Hematopoietic multipotent progenitor cell treated with erythropoietin and hydrocortisone succinate and interleukin-3 and kit ligand, for 8 days (in vitro differentiated cells): ENCODE data around the gene GALNT7.

Experiments
- DNase-seq: peaks from one replicate; pipeline ENCODE4 v3.0.0-alpha.2; 2015

Gene GALNT7

GRCh38 chr4:173267711-173268110 is 99.1 kb downstream of the GALNT7 start:
- DNase-seq = no peak

GRCh38 chr4:173269280-173269679 is 100.7 kb downstream of the GALNT7 start:
- DNase-seq = no peak

GRCh38 chr4:173270312-173271027 is 101.9 kb downstream of the GALNT7 start:
- DNase-seq = no peak

DNA sequence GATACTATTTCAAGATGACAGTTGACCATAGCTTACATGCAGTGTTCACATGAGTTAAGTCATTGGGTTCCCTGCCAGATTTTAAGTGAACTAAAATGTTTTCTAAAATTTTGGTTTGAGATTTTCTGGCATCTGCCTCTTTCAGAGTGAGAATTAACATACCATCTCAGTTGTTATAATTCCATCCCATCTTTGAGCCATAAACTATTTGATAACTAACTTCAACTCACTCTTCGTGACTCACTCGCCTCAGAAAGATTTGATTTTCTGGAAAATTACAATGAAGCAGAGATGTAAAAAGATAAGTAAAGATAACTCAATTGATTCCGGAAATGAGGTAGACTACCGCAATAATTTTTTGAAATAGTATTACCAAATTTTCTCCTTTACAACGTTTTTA is 103.7 kb downstream of the GALNT7 start:
- DNase-seq = no peak

DNA sequence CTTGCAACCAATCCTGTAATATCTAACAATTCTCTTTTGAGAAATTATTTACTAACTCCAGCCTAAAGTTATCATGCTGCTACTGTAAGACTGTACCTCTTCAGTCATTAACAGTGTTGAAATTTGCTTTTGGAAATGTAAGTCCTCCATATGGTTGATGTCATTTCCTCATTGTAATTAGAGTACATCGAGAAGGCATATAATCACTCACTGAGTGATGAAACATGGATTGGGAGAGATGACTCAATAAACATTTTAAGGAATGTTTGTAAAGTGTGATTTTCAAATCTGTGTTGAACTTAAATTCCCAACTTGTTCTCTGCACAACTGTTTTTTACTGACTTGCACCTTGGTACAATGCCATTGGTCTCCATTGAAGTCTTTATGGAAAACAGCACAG is 104.4 kb downstream of the GALNT7 start:
- DNase-seq = no peak

DNA sequence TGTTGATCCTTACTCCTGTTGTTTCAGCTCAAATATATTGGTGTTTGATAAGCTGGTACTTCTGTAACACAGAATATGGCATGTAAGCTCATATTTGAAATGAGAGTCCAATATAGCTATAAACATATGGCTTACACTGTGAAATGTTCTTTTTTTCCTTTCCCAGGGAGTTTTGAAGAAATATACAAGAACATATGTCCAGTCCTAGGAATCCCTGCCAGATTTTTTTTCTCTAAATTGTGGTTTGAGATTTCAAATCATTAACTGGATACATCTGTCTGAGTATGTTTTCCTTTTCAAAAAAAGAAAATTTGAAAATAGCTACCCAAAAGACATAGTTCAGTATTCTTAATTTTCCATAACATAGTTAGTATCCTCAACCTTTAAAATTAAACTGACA is 105.3 kb downstream of the GALNT7 start:
- DNase-seq = no peak

DNA sequence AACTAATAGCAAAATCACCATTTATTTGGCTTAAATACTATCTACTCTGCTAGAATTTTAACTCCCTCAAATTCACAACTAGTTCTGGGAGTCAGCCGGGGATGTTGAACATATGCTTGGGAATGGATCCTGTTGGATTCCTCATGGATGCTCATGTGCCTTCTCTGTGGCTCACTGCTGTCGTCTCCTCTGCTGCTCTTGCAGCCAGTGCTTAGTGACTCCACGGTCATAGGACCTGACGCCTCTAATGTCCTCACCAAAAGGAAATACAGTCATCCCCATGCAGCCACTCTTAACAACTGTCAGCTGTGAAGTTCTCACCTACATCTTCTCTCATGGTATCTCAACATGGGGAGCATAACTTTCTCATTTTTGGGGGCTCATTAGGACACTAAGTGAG is 106.1 kb downstream of the GALNT7 start:
- DNase-seq = no peak

GRCh38 chr4:173275150-173275549 is 106.5 kb downstream of the GALNT7 start:
- DNase-seq = no peak

GRCh38 chr4:173277340-173277739 is 108.7 kb downstream of the GALNT7 start:
- no peak for DNase-seq

DNA sequence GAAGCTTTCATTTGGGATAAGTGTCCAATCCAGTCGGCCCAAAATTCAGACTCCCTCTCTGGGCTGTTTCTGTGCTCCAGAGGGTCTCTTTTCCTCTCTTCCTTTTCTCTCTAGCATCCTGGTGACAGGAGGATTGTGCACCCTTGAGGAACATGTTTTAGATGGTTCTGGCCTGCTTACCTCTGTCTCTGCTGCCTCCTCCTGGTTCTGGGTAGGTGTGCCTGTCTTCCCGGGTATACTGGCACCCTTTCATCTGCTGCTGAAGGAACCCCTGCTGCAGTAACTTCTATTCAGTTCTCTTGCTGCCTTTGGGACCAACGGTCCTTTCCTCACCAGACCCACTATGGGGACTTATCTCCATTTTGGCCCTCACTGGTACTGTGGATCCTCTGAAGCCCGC is 112.4 kb downstream of the GALNT7 start:
- DNase-seq = peak; percentile 56

- peak; percentile 89 for DNase-seq
These were observed 113.0 kb downstream of the GALNT7 start for GRCh38 chr4:173281406-173282255.

DNA sequence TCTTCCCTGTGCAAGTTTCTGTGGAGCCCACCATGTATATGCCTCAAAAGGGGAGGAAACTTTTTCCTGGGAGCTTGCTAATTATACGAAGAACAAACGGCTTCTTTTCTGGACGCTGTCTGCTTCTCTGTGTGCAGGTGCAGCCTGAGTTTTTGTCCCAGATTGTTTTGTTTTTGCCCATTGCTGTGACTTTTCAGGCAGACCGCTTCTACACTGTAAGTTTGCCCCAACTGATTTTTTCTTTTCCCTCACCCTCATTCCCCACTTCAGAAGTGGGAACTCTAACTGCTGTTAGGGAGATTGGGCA is 113.6 kb downstream of the GALNT7 start:
- DNase-seq = no peak

DNA sequence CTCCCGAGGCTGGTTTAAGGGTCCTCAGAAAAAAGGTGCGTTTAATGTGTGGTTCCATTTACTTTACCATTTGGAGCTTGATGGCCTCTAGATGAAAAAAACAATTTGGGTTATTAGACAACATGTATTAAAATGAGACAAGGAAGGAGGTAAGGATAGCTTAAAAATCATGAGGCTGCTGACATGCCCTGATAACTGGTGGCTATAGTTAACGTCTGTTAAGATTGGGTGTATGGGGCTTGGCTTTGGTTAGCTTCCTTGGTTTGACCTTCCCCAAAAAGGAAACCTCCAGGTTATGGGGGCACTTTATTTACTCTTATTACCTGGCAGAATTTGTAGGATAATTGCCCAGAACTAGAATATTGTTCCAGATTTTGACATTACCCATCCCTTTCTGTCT is 114.0 kb downstream of the GALNT7 start:
- peak; percentile 55 for DNase-seq

- DNase-seq = no peak
These were observed 115.9 kb downstream of the GALNT7 start for GRCh38 chr4:173284463-173284862.

DNA sequence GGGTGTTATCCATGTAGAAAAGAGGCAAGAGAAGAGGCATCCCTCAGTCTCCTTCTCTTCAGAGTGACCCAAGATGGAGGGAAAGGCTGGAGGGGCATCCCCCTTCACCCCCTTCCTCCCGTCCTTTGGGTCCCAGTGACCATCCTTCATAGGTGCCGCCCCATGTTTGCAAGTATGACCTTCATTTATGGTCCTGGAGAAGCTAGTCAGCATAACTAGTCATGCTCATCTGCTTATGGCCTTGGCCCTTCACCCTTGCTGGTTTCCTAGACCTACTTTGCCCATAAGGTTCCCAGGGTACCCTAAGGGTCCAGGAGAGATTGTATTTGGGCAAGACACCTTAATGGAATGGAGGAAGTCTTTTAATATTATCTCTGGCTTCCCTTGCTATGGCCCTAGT is 118.9 kb downstream of the GALNT7 start:
- DNase-seq = peak; percentile 33

- DNase-seq = peak; percentile 97
These were observed 119.7 kb downstream of the GALNT7 start for GRCh38 chr4:173288296-173288695.

DNA sequence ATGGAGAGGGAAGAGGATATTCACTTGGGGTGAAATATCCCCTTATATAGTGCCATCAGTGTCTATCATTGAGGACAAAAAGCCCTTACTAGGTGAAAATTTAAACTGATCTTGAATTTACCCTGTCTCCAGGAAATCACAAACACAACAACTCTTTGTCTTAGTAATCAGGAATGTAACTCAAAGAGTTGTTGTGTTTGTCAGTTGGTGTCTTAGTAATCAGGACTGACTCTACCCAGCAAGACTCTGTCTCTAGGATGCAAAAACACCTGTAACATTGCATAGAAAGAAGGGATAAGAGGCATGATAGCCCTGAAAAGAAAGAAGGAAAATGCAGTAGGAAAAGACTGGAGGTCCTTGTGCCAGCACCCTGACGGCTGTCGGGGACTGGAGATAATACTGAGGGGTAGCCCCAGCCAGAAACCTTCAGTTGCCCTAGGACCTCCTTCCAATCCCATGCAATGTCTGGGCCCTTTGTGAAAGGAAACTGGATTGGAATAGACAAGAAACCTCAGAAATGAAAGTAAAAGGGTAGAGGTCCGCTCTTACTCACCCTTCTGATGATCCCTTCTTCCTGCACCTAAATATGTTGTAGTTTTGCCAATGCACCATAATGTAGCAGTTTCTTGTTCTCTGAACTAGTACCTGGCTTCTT is 120.2 kb downstream of the GALNT7 start:
- DNase-seq = no peak

DNA sequence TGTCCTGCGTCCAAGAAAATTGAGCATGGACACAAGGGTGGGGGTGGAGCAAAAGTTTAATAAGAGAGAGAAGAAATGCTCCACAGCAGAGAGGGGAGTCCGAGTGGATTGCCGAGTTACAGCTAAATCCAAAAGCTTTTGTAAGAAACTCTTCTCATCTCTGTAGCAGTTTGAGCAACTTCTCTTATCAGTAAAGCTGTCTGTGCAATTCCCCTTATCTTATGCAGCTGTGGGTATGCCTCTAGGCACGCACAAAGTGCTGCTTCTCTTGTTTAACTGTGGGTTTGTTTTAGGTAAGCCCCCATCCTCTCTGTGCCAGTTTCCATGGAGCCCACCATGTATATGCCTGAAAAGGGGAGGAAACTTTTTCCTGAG is 120.7 kb downstream of the GALNT7 start:
- DNase-seq = peak; percentile 92

DNA sequence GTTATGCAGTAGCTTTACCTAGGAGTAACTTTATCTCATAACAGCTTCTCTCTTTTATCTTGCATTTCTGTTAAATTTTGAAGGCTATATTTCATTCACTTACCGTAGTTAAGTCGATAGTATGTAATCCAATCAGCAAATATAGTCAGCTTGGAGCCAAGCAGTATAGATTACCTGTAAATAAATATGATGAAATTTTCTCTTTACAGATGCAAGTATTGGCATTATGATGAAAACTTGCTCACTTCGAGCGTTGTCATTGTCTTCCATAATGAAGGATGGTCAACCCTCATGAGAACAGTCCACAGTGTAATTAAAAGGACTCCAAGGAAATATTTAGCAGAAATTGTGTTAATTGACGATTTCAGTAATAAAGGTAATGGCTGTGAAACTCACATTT is 123.3 kb downstream of the GALNT7 start:
- no peak for DNase-seq

- DNase-seq = no peak
These were observed 125.1 kb downstream of the GALNT7 start for GRCh38 chr4:173293663-173294062.

- no peak for DNase-seq
These were observed 125.8 kb downstream of the GALNT7 start for GRCh38 chr4:173294444-173294843.

GRCh38 chr4:173301518-173302201 is 133.0 kb downstream of the GALNT7 start:
- DNase-seq = peak; percentile 71

GRCh38 chr4:173307778-173308177 is 139.2 kb downstream of the GALNT7 start:
- DNase-seq = no peak

- DNase-seq = no peak
These were observed 142.8 kb downstream of the GALNT7 start for GRCh38 chr4:173311368-173311767.
